Astrocyte (in vitro differentiated cells and primary cell): ENCODE data around the gene NRP1. TPM values are rescaled to one million over a fixed set of nuclear protein-coding genes. Genes with fewer than 3 reads are reported as not detected.

Source experiments
- DNase-seq: peaks from one replicate; pipeline ENCODE4 v3.0.0-alpha.2; 2010; ENCODE audit warnings: low read depth
- FAIRE-seq: peaks from 2 replicates; lab custom pipeline; 2011; peaks lifted over from hg19 to GRCh38; lab: Jason Lieb, UNC
- H2AFZ ChIP-seq: 2 replicates; pipeline ENCODE4 v1.6.0; 2012; ENCODE audit warnings: low read depth, low read length, inconsistent platforms
- H3K27ac ChIP-seq: 2 replicates; pipeline ENCODE4 v1.5.1; 2011; ENCODE audit warnings: low read depth, low read length, inconsistent platforms
- H3K27me3 ChIP-seq: 2 replicates; pipeline ENCODE4 v1.6.0; 2011; ENCODE audit warnings: low read length, inconsistent platforms; ENCODE audit not compliant: insufficient read depth
- H3K36me3 ChIP-seq: 2 replicates; pipeline ENCODE4 v1.5.1; 2011; ENCODE audit warnings: low read length, inconsistent platforms; ENCODE audit not compliant: insufficient read depth
- H3K4me1 ChIP-seq: 2 replicates; pipeline ENCODE4 v1.5.1; 2011; ENCODE audit warnings: low read length, inconsistent platforms; ENCODE audit not compliant: insufficient read depth
- H3K4me2 ChIP-seq: 2 replicates; pipeline ENCODE4 v1.6.0; 2012; ENCODE audit warnings: low read length, inconsistent platforms
- H3K4me3 ChIP-seq: 2 replicates; pipeline ENCODE4 v1.5.1; 2011; ENCODE audit warnings: low read depth, mild to moderate bottlenecking, low read length, inconsistent platforms; ENCODE audit not compliant: insufficient read depth
- H3K79me2 ChIP-seq: 2 replicates; pipeline ENCODE4 v1.6.0; 2012; ENCODE audit warnings: mild to moderate bottlenecking, low read length, inconsistent platforms; ENCODE audit not compliant: insufficient read depth
- H3K9ac ChIP-seq: 2 replicates; pipeline ENCODE4 v1.6.0; 2012; ENCODE audit warnings: mild to moderate bottlenecking, low read length, inconsistent platforms
- H3K9me3 ChIP-seq: 2 replicates; pipeline ENCODE4 v1.5.1; 2012; ENCODE audit warnings: low read depth, mild to moderate bottlenecking, low read length, inconsistent platforms; ENCODE audit not compliant: insufficient read depth
- H4K20me1 ChIP-seq: 2 replicates; pipeline ENCODE4 v1.6.0; 2012; ENCODE audit warnings: low read length, inconsistent platforms; ENCODE audit not compliant: insufficient read depth
- H3K27ac Mint-ChIP-seq: one replicate; pipeline ENCODE4 v1.8.0; 2021; ENCODE audit warnings: mild to moderate bottlenecking, mixed read lengths; ENCODE audit not compliant: unreplicated experiment
- H3K27me3 Mint-ChIP-seq: one replicate; pipeline ENCODE4 v1.8.0; 2021; ENCODE audit warnings: low read depth, mixed read lengths; ENCODE audit not compliant: unreplicated experiment
- H3K36me3 Mint-ChIP-seq: one replicate; pipeline ENCODE4 v1.8.0; 2021; ENCODE audit warnings: low read depth, mixed read lengths; ENCODE audit not compliant: unreplicated experiment
- H3K4me1 Mint-ChIP-seq: one replicate; pipeline ENCODE4 v1.8.0; 2021; ENCODE audit warnings: low read depth, mixed read lengths; ENCODE audit not compliant: unreplicated experiment
- H3K4me3 Mint-ChIP-seq: one replicate; pipeline ENCODE4 v1.8.0; 2021; ENCODE audit warnings: mild to moderate bottlenecking, moderate library complexity, mixed read lengths; ENCODE audit not compliant: unreplicated experiment
- H3K9me3 Mint-ChIP-seq: one replicate; pipeline ENCODE4 v1.8.0; 2021; ENCODE audit warnings: mild to moderate bottlenecking, mixed read lengths; ENCODE audit not compliant: unreplicated experiment
- CTCF ChIP-seq: IDR thresholded peaks from 2 replicates; pipeline ENCODE4 v1.5.1; 2011; ENCODE audit warnings: low read depth, mild to moderate bottlenecking, inconsistent platforms, low read length, moderate library complexity; ENCODE audit not compliant: insufficient read depth
- EZH2 ChIP-seq: IDR thresholded peaks from 2 replicates; pipeline ENCODE4 v1.6.1; 2012; ENCODE audit warnings: mild to moderate bottlenecking, low read length, inconsistent platforms; ENCODE audit not compliant: insufficient read depth
- total RNA-seq: library from RNA; stranded (reverse); gene quantifications from 2 replicates; pipeline ENCODE4 v1.2.1, GENCODE V29; 2021

Gene NRP1
- total RNA-seq, 1 donor from 2014 or later = 59.4 TPM

DNA sequence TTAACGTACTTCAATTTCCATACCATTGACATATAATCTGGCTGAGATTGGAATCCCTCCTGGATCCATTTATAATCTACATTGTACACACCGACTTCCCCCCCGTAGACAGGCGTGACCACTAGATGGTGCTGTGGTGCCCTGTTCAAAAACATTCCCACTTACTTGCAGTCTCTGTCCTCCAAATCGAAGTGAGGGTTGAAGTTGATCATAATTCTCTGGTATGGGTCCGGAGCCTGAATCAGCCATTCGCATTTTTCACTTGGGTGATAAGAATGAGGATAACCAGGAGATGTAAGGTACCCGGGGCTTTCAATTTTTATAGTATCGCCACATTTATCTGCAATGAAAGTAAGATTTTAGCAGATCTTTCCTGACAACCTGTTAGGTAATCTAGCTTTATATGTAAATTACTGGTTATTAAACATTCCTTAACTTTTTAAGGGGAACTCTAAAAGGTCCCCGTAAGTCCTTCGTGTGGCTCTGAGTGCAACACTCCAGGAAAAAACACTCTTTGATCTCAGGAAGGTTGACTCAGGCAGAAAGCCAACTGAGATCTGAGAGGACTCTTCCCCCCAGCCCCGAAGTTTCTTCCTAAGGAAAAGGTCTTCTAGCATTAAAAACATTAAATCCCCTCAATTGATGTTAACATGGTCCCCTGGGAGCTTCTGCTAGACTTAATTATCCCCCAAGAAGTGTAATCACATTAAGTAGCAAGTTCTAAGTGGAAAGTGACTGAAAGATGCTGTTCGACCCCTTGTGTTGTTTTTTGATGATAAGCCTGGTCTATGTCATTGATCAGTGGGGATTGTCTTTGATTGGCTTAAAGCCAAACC is 3.7 kb downstream of the NRP1 start:
- Histone ChIP-seq H3K36me3 (peaks cover 31% of the 10 kb centered on the region), H3K27ac (peak overlapping the region; percentile 53), H3K4me2 (peak overlapping the region; percentile 86), H4K20me1 (peaks cover 30% of the 10 kb centered on the region), H2AFZ (no peak overlapping the region), H3K4me1 (peaks cover 11% of the 10 kb centered on the region), H3K27me3 (no peaks in the 10 kb centered on the region), H3K9ac (peak overlapping the region; percentile 91), H3K79me2 (peaks cover 96% of the 10 kb centered on the region), H3K4me3 (peak overlapping the region; percentile 93), H3K9me3 (no peaks in the 10 kb centered on the region)
- no peak for TF ChIP-seq EZH2
- TF ChIP-seq CTCF = peak; percentile 99
- FAIRE-seq (peak; percentile 85), DNase-seq (peak; percentile 80)
- H3K4me1 Mint-ChIP-seq = peaks cover 23% of the 10 kb centered on the region
- no peaks in the 10 kb centered on the region for H3K9me3 Mint-ChIP-seq
- peak overlapping the region; percentile 99 for H3K4me3 Mint-ChIP-seq
- H3K27me3 Mint-ChIP-seq = no peaks in the 10 kb centered on the region
- H3K27ac Mint-ChIP-seq = no peak overlapping the region
- H3K36me3 Mint-ChIP-seq = peaks cover 1% of the 10 kb centered on the region

- TF ChIP-seq CTCF = no peak
- no peak for TF ChIP-seq EZH2
- Histone ChIP-seq H4K20me1 (peaks cover 34% of the 10 kb centered on the region), H3K4me3 (no peak overlapping the region), H3K4me2 (peak overlapping the region; percentile 21), H3K27me3 (no peaks in the 10 kb centered on the region), H2AFZ (no peak overlapping the region), H3K36me3 (peaks cover 38% of the 10 kb centered on the region), H3K9me3 (no peaks in the 10 kb centered on the region), H3K79me2 (peaks cover 100% of the 10 kb centered on the region), H3K4me1 (peaks cover 11% of the 10 kb centered on the region), H3K9ac (no peak overlapping the region), H3K27ac (no peak overlapping the region)
- no peaks in the 10 kb centered on the region for H3K9me3 Mint-ChIP-seq
- H3K4me3 Mint-ChIP-seq = no peak overlapping the region
- H3K27ac Mint-ChIP-seq = no peak overlapping the region
- peak; percentile 17 for FAIRE-seq
- H3K27me3 Mint-ChIP-seq = no peaks in the 10 kb centered on the region
- H3K4me1 Mint-ChIP-seq = peaks cover 23% of the 10 kb centered on the region
- peaks cover 1% of the 10 kb centered on the region for H3K36me3 Mint-ChIP-seq
- no peak for DNase-seq
These were observed 5.3 kb downstream of the NRP1 start for GRCh38 chr10:33329178-33329577.

GRCh38 chr10:33328253-33328652 is 6.2 kb downstream of the NRP1 start:
- H3K79me2 ChIP-seq = peaks cover 100% of the 10 kb centered on the region
- DNase-seq (no peak), FAIRE-seq (no peak)
- H3K9ac ChIP-seq = no peak overlapping the region
- no peaks in the 10 kb centered on the region for H3K27me3 Mint-ChIP-seq
- peaks cover 48% of the 10 kb centered on the region for H3K36me3 ChIP-seq
- H3K4me3 ChIP-seq = no peak overlapping the region
- peaks cover 23% of the 10 kb centered on the region for H3K4me1 Mint-ChIP-seq
- H3K36me3 Mint-ChIP-seq = peaks cover 6% of the 10 kb centered on the region
- H3K9me3 ChIP-seq = no peaks in the 10 kb centered on the region
- H3K9me3 Mint-ChIP-seq = no peaks in the 10 kb centered on the region
- H4K20me1 ChIP-seq = peaks cover 40% of the 10 kb centered on the region
- no peak overlapping the region for H3K4me3 Mint-ChIP-seq
- no peaks in the 10 kb centered on the region for H3K27me3 ChIP-seq
- peak overlapping the region; percentile 33 for H3K4me2 ChIP-seq
- peaks cover 11% of the 10 kb centered on the region for H3K4me1 ChIP-seq
- H3K27ac Mint-ChIP-seq = no peak overlapping the region
- no peak overlapping the region for H3K27ac ChIP-seq
- no peak overlapping the region for H2AFZ ChIP-seq
- no peak for TF ChIP-seq CTCF
- no peak for TF ChIP-seq EZH2
